A204.1 (cell line): ENCODE data around the gene DNAJC17.

Experiments used
- FAIRE-seq: peaks from 2 replicates; lab custom pipeline; 2012; peaks lifted over from hg19 to GRCh38; lab: Jason Lieb, UNC

DNAJC17 gene

GRCh38 chr15:40830884-40831283 lies 23.6 kb upstream of the DNAJC17 start:
- no peak for FAIRE-seq

GRCh38 chr15:40829115-40829514 lies 21.8 kb upstream of the DNAJC17 start:
- no peak for FAIRE-seq

GRCh38 chr15:40828447-40829036 lies 21.3 kb upstream of the DNAJC17 start, which contains the start of gene PPP1R14D:
TSS of gene PPP1R14D (minus strand) at chr15:40828708. CDS start at chr15:40828641, 67 bp downstream.
- FAIRE-seq = no peak

GRCh38 chr15:40826423-40827075 lies 19.3 kb upstream of the DNAJC17 start:
- no peak for FAIRE-seq

GRCh38 chr15:40825661-40826422 lies 18.6 kb upstream of the DNAJC17 start:
- no peak for FAIRE-seq

GRCh38 chr15:40823572-40824343 lies 16.5 kb upstream of the DNAJC17 start:
- FAIRE-seq = no peak

- FAIRE-seq = no peak
These were observed 13.9 kb upstream of the DNAJC17 start for GRCh38 chr15:40821195-40821594.

GRCh38 chr15:40819048-40819447 lies 11.8 kb upstream of the DNAJC17 start:
- FAIRE-seq = no peak

- FAIRE-seq = no peak
These were observed 7.9 kb upstream of the DNAJC17 start for GRCh38 chr15:40815042-40815698.

GRCh38 chr15:40812721-40813425 lies 5.6 kb upstream of the DNAJC17 start:
- FAIRE-seq = no peak

- no peak for FAIRE-seq
These were observed 1.7 kb upstream of the DNAJC17 start for GRCh38 chr15:40808861-40809450.

- no peak for FAIRE-seq
These were observed 702 bp upstream of the DNAJC17 start for GRCh38 chr15:40807888-40808461.

- no peak for FAIRE-seq
These were observed 623 bp downstream of the DNAJC17 start for GRCh38 chr15:40806672-40807027.

GRCh38 chr15:40803688-40804087 lies 3.6 kb downstream of the DNAJC17 start:
- no peak for FAIRE-seq

- FAIRE-seq = no peak
These were observed 4.2 kb downstream of the DNAJC17 start for GRCh38 chr15:40803076-40803475.

GRCh38 chr15:40799523-40799922 lies 7.8 kb downstream of the DNAJC17 start:
- FAIRE-seq = no peak

GRCh38 chr15:40796512-40796911 lies 10.8 kb downstream of the DNAJC17 start:
- FAIRE-seq = no peak

GRCh38 chr15:40796041-40796440 lies 11.2 kb downstream of the DNAJC17 start:
- FAIRE-seq = no peak

GRCh38 chr15:40793216-40793989 lies 13.9 kb downstream of the DNAJC17 start:
- FAIRE-seq = no peak

GRCh38 chr15:40792394-40792793 lies 14.9 kb downstream of the DNAJC17 start:
- no peak for FAIRE-seq
